Measurements from ENCODE around the gene BMF. TPM values are rescaled to one million over a fixed set of nuclear protein-coding genes. Genes with fewer than 3 reads are reported as not detected.

Gene BMF
- polyA plus RNA-seq, 3 donors = 5.6 to 59.6 (median 6.5) TPM

- peaks cover 22% of the 10 kb centered on the region for H3K4me1 Mint-ChIP-seq
- H3K36me3 Mint-ChIP-seq = peaks cover 0 to 3% of the 10 kb centered on the region in 2 donors
- no peak overlapping the region for H3K4me3 ChIP-seq (replicated peaks in 1 of 3; ENCODE audit: low read depth in 2 of 3, low read length in 3 of 3)
- no peaks in the 10 kb centered on the region for H4K20me1 ChIP-seq (ENCODE audit: insufficient read depth, low read length)
- H3K9ac ChIP-seq (ENCODE audit: insufficient read depth, low read length, poor library complexity, severe bottlenecking) = no peak overlapping the region
- H3K79me2 ChIP-seq (ENCODE audit: insufficient read depth, low read length) = no peaks in the 10 kb centered on the region
- no peaks in the 10 kb centered on the region for H3K27me3 Mint-ChIP-seq (ENCODE audit: low read depth in 3 of 3)
- DNase-seq = no peak
- no peak overlapping the region for H3K4me2 ChIP-seq (replicated peaks; ENCODE audit: extremely low read depth, low read length, poor library complexity, severe bottlenecking)
- intact Hi-C loops (cut with micrococcal nuclease) = no loop called here
- H3K27me3 ChIP-seq (ENCODE audit: control insufficient read depth in 2 of 2, insufficient read depth in 2 of 2, low read length in 2 of 2) = no peaks in the 10 kb centered on the region
- H3K9me3 ChIP-seq (replicated peaks in 1 of 2; ENCODE audit: control insufficient read depth in 1 of 2, insufficient read depth in 1 of 2, low read length in 2 of 2) = no peaks in the 10 kb centered on the region
- no peak overlapping the region for H3K27ac Mint-ChIP-seq
- H3K27ac ChIP-seq (ENCODE audit: low read depth in 1 of 2, low read length in 2 of 2) = no peak overlapping the region
- no peaks in the 10 kb centered on the region for H3K9me3 Mint-ChIP-seq
- no peak overlapping the region for H3K4me3 Mint-ChIP-seq
- H3K36me3 ChIP-seq (replicated peaks in 1 of 2; ENCODE audit: control insufficient read depth in 1 of 2, insufficient read depth in 2 of 2, low read length in 2 of 2) = no peaks in the 10 kb centered on the region
- TF ChIP-seq CTCF (IDR thresholded peaks at IDR 0.05) = no peak
- peaks cover 13 to 16% of the 10 kb centered on the region in 2 donors for H3K4me1 ChIP-seq (ENCODE audit: control insufficient read depth in 1 of 2, insufficient read depth in 2 of 2, low read length in 2 of 2)
- WGBS (ENCODE audit: insufficient coverage) = 100% methylated on average over 3 of the region's 10 CpGs
- H2AFZ ChIP-seq (ENCODE audit: insufficient read depth, low read depth, low read length, poor library complexity, severe bottlenecking) = no peak overlapping the region
Measured at GRCh38 chr15:40062816-40063562, 45.7 kb downstream of the BMF start.

GRCh38 chr15:40061212-40061901, 47.3 kb downstream of the BMF start:
- Mint-ChIP-seq H3K4me1 (peaks cover 30% of the 10 kb centered on the region), H3K27me3 (ENCODE audit: low read depth in 3 of 3) (no peaks in the 10 kb centered on the region), H3K36me3 (peaks cover 0 to 3% of the 10 kb centered on the region in 2 donors), H3K27ac (no peak overlapping the region), H3K9me3 (no peaks in the 10 kb centered on the region), H3K4me3 (no peak overlapping the region)
- Histone ChIP-seq H2AFZ (ENCODE audit: insufficient read depth, low read depth, low read length, poor library complexity, severe bottlenecking) (no peak overlapping the region), H4K20me1 (ENCODE audit: insufficient read depth, low read length) (no peaks in the 10 kb centered on the region), H3K79me2 (ENCODE audit: insufficient read depth, low read length) (no peaks in the 10 kb centered on the region), H3K4me2 (replicated peaks; ENCODE audit: extremely low read depth, low read length, poor library complexity, severe bottlenecking) (no peak overlapping the region), H3K27me3 (ENCODE audit: control insufficient read depth in 2 of 2, insufficient read depth in 2 of 2, low read length in 2 of 2) (no peaks in the 10 kb centered on the region), H3K9ac (ENCODE audit: insufficient read depth, low read length, poor library complexity, severe bottlenecking) (no peak overlapping the region), H3K27ac (ENCODE audit: low read depth in 1 of 2, low read length in 2 of 2) (no peak overlapping the region), H3K36me3 (replicated peaks in 1 of 2; ENCODE audit: control insufficient read depth in 1 of 2, insufficient read depth in 2 of 2, low read length in 2 of 2) (no peaks in the 10 kb centered on the region), H3K4me1 (ENCODE audit: control insufficient read depth in 1 of 2, insufficient read depth in 2 of 2, low read length in 2 of 2) (peaks cover 13 to 22% of the 10 kb centered on the region in 2 donors), H3K9me3 (replicated peaks in 1 of 2; ENCODE audit: control insufficient read depth in 1 of 2, insufficient read depth in 1 of 2, low read length in 2 of 2) (no peaks in the 10 kb centered on the region), H3K4me3 (replicated peaks in 1 of 3; ENCODE audit: low read depth in 2 of 3, low read length in 3 of 3) (no peak overlapping the region)
- no peak for TF ChIP-seq CTCF (IDR thresholded peaks at IDR 0.05)
- no peak for DNase-seq
- intact Hi-C loops (cut with micrococcal nuclease) = no loop called here
- WGBS (ENCODE audit: insufficient coverage) = 97% methylated on average over 12 of the region's 15 CpGs

Data from CD14-positive monocyte (primary cell).